ENCODE results near the gene GRM8.

DNA sequence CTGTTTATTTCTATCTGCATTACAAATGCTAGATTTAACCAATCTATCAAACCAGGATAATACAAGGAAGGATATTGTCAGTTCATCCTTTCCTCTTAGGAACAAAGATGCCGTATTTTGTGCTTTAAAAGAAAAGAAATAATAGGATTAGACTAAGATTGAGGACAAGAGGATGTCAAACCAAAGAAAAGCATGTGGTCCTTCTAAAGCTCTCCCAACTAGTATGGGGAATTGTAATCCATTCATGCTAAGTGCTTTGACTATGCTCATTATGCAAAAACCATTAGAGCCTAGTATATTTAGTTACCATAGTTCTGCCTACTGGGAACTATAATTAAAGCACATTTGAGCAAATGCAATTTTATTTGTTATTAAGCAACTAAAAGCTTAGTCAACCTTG lies 280.2 kb downstream of the GRM8 start:
- TF ChIP-seq CTCF (conservative IDR thresholded peaks at IDR 0.05; ENCODE audit: low read length) (no peak), EZH2phosphoT487 (IDR thresholded peaks at IDR 0.05; ENCODE audit: borderline replicate concordance) (no peak)
